ENCODE data around the gene IP6K3. TPM values are rescaled to one million over a fixed set of nuclear protein-coding genes. Genes with fewer than 3 reads are reported as not detected.

IP6K3 gene
- total RNA-seq, 1 experiment from 2014 or later, result not detected

DNA sequence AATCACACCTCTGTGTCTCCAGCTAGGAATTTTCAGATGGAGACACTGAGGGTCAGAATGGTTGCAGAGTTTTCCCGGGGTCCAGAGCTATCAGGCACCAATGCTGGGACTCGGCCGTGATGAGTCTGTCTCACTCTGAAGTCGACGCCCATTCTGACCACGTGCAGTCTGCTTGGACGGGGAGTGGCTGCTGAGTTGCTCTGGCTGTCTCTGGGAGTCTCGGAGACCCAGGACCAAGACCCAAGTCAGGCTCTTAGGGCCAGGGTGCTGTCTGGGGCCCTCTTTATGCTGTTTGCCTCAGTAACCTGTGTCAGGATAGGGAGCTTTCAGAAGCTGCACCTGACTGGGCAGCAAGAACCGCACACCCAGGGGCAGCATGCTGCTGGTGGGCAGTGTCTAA lies 4.6 kb downstream of the IP6K3 start:
- no TSS peak for BruUV-seq (replicated peaks)
- TF ChIP-seq SIN3A (IDR thresholded peaks at IDR 0.05; ENCODE audit: borderline replicate concordance, insufficient read depth, low read depth, low read length) (no peak), POLR2AphosphoS5 (IDR thresholded peaks at IDR 0.05; ENCODE audit: low read depth, low read length) (no peak), TCF7L2 (IDR thresholded peaks at IDR 0.05; ENCODE audit: low read depth, low read length) (no peak)
- TF ChIP-seq, protein P1, sequence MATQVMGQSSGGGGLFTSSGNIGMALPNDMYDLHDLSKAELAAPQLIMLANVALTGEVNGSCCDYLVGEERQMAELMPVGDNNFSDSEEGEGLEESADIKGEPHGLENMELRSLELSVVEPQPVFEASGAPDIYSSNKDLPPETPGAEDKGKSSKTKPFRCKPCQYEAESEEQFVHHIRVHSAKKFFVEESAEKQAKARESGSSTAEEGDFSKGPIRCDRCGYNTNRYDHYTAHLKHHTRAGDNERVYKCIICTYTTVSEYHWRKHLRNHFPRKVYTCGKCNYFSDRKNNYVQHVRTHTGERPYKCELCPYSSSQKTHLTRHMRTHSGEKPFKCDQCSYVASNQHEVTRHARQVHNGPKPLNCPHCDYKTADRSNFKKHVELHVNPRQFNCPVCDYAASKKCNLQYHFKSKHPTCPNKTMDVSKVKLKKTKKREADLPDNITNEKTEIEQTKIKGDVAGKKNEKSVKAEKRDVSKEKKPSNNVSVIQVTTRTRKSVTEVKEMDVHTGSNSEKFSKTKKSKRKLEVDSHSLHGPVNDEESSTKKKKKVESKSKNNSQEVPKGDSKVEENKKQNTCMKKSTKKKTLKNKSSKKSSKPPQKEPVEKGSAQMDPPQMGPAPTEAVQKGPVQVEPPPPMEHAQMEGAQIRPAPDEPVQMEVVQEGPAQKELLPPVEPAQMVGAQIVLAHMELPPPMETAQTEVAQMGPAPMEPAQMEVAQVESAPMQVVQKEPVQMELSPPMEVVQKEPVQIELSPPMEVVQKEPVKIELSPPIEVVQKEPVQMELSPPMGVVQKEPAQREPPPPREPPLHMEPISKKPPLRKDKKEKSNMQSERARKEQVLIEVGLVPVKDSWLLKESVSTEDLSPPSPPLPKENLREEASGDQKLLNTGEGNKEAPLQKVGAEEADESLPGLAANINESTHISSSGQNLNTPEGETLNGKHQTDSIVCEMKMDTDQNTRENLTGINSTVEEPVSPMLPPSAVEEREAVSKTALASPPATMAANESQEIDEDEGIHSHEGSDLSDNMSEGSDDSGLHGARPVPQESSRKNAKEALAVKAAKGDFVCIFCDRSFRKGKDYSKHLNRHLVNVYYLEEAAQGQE (IDR thresholded peaks at IDR 0.05; ENCODE audit: insufficient read depth in 1 of 2, low read depth in 2 of 2, low read length in 1 of 2), result no peak
- TF ChIP-seq, protein P2, sequence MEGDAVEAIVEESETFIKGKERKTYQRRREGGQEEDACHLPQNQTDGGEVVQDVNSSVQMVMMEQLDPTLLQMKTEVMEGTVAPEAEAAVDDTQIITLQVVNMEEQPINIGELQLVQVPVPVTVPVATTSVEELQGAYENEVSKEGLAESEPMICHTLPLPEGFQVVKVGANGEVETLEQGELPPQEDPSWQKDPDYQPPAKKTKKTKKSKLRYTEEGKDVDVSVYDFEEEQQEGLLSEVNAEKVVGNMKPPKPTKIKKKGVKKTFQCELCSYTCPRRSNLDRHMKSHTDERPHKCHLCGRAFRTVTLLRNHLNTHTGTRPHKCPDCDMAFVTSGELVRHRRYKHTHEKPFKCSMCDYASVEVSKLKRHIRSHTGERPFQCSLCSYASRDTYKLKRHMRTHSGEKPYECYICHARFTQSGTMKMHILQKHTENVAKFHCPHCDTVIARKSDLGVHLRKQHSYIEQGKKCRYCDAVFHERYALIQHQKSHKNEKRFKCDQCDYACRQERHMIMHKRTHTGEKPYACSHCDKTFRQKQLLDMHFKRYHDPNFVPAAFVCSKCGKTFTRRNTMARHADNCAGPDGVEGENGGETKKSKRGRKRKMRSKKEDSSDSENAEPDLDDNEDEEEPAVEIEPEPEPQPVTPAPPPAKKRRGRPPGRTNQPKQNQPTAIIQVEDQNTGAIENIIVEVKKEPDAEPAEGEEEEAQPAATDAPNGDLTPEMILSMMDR (IDR thresholded peaks at IDR 0.05), result no peak
- DNase-seq (ENCODE audit: low read depth, low spot score) (no peak), ATAC-seq (no peak)
- Histone ChIP-seq H3K27ac (ENCODE audit: low read length) (no peak overlapping the region), H3K4me1 (ENCODE audit: control insufficient read depth, insufficient read depth, low read length) (peaks cover 9% of the 10 kb centered on the region), H3K36me3 (ENCODE audit: control insufficient read depth, insufficient read depth, low read length) (no peaks in the 10 kb centered on the region), H3K4me3 (ENCODE audit: low read depth in 2 of 2, low read length in 2 of 2) (no peak overlapping the region), H3K27me3 (ENCODE audit: control insufficient read depth, insufficient read depth, low read length) (no peaks in the 10 kb centered on the region), H3K9me3 (ENCODE audit: control insufficient read depth, insufficient read depth, low read depth, low read length) (no peaks in the 10 kb centered on the region)
- ChIA-PET CTCF (no interaction called here), POLR2A (no interaction called here)
- intact Hi-C loops (cut with micrococcal nuclease; ENCODE audit: unreplicated experiment), result loop anchor here (10.0 kb wide), 1 partner anchor 413 kb away; no protein-coding TSS in a partner anchor
- in situ Hi-C loops (cut with HindIII; ENCODE audit: low pct_unique_long_range_greater_than_20kb, low sequenced_read_pairs), result no loop called here

DNA sequence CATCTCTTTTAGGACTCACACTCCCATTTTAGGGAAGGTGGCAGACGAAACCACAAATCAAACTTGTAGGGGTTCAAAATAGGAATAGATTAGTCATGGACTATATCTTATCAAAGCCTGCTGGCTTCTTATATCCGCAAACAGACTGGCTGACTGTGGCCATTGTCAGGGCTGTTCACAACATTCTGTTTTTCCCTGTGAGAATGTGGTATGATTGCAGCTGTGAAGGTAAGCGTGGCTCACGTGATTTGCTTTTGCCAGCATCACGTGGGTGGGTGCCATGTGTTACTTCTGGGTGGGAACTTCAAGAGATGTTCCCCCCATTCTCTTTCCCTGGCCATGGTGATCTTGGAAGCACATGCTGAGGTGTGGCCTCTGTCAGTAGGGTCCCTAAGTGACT lies 5.9 kb downstream of the IP6K3 start:
- intact Hi-C loops (cut with micrococcal nuclease; ENCODE audit: unreplicated experiment), result loop anchor here (10.0 kb wide), 1 partner anchor 414 kb away; no protein-coding TSS in a partner anchor
- TF ChIP-seq POLR2AphosphoS5 (IDR thresholded peaks at IDR 0.05; ENCODE audit: low read depth, low read length) (no peak), SIN3A (IDR thresholded peaks at IDR 0.05; ENCODE audit: borderline replicate concordance, insufficient read depth, low read depth, low read length) (no peak), TCF7L2 (IDR thresholded peaks at IDR 0.05; ENCODE audit: low read depth, low read length) (no peak)
- TF ChIP-seq, protein P2 (IDR thresholded peaks at IDR 0.05), result no peak
- TF ChIP-seq, protein P1 (IDR thresholded peaks at IDR 0.05; ENCODE audit: insufficient read depth in 1 of 2, low read depth in 2 of 2, low read length in 1 of 2), result no peak
- no peak for DNase-seq (ENCODE audit: low read depth, low spot score)
- Histone ChIP-seq H3K4me1 (ENCODE audit: control insufficient read depth, insufficient read depth, low read length) (peaks cover 9% of the 10 kb centered on the region), H3K9me3 (ENCODE audit: control insufficient read depth, insufficient read depth, low read depth, low read length) (no peaks in the 10 kb centered on the region), H3K27me3 (ENCODE audit: control insufficient read depth, insufficient read depth, low read length) (no peaks in the 10 kb centered on the region), H3K4me3 (ENCODE audit: low read depth in 2 of 2, low read length in 2 of 2) (no peak overlapping the region), H3K36me3 (ENCODE audit: control insufficient read depth, insufficient read depth, low read length) (no peaks in the 10 kb centered on the region), H3K27ac (ENCODE audit: low read length) (no peak overlapping the region)
- in situ Hi-C loops (cut with HindIII; ENCODE audit: low pct_unique_long_range_greater_than_20kb, low sequenced_read_pairs), result no loop called here
- no peak for ATAC-seq
- ChIA-PET CTCF (interaction anchor here (0.6 kb wide), 1 partner anchor 370 kb away, joined by 11 read pairs; no protein-coding TSS in a partner anchor), POLR2A (no interaction called here)
- BruUV-seq (replicated peaks), result no TSS peak

Data from Panc1 (cell line).